CD4-positive, alpha-beta T cell treated with Interleukin-6 for 4 hours (primary cell): Measurements from ENCODE around the gene PPP1R14C.
A peak's percentile ranks its signal among the peaks of the same experiment; 100 is the strongest.
"Not testable (repeated sequence)": the region's sequence is repeated elsewhere in the genome, so short reads cannot be mapped to it uniquely, and the experiment has no call there.

Experiments used
- DNase-seq: peaks from one replicate; pipeline ENCODE4 v3.0.0-alpha.2; 2020; ENCODE audit warnings: mixed read lengths

PPP1R14C gene, protein sequence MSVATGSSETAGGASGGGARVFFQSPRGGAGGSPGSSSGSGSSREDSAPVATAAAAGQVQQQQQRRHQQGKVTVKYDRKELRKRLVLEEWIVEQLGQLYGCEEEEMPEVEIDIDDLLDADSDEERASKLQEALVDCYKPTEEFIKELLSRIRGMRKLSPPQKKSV

DNA sequence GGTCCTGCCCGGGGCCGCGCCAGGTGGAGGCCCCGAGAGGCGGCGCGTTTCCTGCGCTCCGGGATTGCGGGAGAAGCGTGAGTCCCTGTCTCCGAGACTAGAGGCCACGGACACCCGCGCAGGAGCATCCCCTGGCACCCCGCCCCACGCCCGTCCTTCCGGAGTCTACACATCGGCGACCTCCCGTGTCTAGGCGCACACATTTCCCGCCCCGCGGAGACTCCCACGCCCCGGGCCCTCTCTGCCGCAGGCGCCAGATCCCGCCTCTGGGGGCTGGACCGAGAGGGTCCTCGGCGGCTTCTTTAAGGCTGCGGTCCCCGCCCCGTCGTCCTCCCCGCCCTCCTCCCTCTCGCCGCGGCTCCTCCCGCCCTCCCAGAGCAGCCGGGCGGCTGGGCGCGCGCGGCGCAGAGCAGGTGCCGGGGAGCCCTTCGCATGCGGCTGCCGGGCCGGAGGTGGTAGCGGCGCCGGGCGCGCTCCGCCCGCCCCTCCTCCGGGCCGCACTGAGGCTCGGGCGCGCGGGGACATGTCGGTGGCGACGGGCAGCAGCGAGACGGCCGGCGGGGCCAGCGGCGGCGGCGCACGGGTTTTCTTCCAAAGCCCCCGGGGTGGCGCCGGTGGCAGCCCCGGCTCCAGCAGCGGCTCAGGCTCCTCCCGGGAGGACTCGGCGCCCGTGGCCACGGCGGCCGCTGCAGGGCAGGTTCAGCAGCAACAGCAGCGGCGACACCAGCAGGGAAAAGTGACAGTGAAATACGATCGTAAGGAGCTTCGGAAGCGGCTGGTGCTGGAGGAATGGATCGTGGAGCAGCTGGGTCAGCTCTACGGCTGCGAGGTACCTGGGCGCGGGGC, at the start of gene PPP1R14C:
Gene PPP1R14C (plus strand): TSS at position 375 of the 846 bp plus-strand sequence. CDS start 149 bp downstream, at position 524.
- peak; percentile 2 for DNase-seq

DNA sequence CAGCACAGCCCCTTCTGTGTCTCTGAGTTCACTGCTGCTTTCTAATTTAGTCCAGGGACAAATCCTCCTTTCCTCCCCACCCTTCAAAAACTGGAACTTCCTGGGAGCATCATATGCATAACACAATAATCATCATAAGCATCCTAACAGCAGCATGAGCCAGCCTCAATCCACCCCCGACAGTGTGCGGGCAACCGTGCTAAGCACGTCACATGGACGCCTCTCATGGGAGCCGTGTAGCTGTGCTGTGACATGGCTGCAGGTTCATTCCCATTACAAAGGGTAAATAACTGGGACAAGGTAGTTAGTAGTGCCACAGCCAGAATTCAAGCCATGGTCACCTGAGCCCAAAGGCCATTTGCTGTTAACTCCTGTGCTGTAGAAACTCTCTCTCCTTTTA, 49.4 kb upstream of the PPP1R14C start:
- DNase-seq, result no peak

DNA sequence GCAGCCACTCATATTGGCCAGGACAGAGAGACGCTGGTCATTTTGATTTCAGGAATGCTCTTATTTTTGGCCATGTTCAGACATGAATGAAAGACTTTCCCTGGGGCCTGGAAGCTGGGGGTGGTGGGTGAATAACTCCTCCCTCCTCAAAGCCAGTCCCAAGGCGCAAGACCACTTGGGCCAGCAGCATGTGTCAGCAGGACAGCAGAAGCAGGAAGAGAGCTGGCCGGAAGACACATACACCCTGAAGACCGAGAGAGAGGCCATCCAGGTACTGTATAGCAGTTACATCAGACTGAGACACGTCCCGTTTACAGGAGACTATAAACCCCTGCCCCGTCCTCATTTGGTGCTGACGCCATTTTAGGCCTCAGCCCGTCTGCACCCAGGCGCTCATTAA, 44.7 kb upstream of the PPP1R14C start:
- DNase-seq, result no peak

DNA sequence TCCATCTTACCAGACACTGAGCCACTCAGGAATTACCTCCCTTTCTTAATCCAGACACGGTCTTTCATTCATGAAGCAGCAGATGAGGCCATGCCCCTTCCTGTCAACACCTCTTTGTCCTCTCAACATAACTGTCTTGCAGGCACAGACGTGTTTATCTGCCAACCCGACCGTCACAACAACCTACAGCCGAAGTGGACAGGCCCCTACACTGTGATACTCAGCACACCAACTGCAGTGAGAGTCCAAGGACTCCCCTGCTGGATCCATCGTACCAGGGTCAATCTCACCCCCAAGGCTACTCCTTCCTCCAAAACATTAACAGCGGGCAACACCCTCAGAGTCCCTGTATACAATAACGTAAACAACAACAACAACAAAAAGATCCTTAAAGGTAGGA, 43.3 kb upstream of the PPP1R14C start:
- no peak for DNase-seq

DNA sequence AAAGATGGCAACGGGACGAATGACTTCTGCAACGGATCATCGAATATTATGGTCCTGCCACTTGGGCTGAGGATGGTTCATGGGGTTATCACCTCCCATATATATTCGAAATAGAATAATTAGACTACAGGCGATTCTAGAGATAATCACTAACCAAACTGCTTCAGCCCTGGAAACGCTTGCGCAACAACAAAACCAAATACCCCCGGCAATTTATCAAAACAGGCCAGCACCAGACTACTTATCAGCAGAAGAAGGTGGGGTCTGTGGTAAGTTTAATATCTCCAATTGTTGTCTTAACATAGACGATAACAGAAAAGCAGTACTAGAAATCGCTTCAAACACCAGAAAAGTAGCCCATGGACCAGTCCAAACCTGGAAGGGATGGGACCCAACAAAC, 42.9 kb upstream of the PPP1R14C start:
- DNase-seq, result no peak

DNA sequence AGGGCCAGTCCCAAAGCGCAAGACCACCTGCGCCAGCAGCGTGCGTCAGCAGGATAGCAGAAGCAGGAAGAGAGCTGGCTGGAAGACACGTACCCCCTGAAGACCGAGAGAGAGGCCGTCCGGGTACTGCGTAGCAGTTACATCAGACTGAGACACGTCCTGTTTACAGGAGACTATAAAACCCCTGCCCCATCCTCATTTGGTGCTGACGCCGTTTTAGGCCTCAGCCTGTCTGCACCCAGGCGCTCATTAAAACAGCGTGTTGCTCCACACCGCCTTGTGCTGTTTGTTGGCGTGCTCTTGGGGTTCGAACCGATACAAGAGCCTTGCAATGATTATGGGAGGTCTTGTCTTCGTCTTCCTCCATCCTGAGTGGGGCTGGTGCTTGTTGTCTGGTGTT, 42.1 kb upstream of the PPP1R14C start:
- no peak for DNase-seq

DNA sequence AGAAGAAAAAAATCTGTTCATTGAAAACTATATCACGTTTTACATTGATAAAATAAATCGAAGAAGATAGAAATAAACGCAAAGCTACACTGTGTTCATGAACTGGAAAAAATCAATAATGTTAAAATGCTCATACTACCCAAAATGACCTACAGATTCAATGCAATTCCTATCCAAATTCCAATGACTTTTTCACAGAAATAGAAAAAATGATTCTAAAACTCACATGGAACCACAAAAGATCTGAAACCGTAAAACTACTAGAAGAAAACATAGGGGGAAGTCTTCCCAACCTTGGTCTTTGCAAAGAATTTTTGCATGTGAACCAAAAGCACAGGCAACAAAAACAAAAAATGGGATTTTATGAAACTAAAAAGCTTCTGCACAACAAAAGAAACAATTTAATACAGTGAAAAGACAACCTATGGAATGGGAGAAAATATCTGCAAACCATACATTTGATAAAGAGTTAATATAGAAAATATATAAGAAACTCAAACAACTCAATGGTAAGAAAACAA, 40.0 kb upstream of the PPP1R14C start:
- DNase-seq, result no peak

DNA sequence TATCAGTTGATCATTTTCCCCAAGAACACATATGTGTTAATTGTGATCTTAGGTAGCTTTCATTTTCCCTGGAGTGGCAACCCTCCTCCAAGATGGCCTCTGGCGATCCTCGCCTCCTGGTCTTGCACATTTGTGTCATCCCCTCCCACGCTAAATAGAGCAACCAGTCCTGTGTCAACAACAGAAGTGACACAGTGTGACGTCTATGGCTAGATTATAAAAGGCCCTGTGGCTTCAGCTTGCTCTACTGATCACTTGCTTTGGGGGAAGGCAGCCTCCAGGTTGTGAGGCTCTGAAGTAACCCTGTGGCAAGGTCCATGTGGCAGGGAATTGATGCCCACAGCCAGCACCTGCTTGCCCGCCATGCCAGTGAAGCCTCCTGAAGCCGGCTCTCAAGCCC, 30.6 kb upstream of the PPP1R14C start:
- no peak for DNase-seq

DNA sequence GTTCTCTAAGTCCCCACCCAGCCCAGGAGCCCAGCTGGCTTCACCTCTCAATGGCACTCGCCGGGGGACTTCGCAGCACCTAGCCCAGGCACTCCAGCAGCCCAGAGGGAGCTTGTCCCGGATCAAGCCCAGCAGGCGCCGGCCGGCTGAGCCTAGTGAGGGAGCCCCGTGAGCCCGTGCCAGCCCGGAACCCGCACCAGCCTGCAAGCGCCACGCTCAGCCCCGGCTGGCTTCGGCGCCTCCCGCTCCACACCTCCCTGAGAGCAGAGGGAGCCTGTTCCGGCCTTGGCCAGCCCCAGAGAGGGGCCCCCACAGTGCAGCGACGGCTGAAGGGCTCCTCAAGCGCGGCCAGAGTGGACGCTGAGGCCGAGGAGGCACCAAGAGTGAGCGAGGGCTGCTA, 27.1 kb upstream of the PPP1R14C start:
- no peak for DNase-seq

DNA sequence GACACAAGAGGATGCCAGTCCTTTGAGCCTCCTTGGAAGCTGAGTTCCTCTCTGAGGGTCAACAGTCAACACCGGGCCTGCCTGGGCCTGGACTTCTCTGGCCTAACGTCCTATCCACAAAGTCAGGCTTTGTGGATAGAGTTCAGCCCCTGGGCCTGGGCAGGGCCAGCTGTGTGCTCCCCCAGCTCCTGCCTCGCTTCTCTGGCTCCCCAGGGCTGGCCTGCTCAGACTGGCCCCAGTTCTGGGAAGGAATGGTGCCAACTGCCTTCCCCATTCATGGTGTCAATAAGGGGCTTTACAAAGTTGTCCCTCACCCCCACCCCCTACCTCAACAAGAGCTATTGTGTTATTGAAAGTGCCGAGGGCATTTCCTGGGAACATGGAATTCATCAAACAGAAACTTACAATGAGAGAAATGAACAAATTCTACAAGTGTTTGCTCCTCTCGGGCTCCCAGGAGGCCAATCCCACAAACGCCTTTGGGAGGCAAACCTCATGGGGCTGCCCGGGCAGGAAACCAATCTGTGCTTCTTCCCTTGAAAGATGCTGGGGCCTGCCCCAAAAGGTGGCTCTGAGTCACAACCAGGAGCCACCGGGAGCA, 26.5 kb upstream of the PPP1R14C start:
- no peak for DNase-seq

DNA sequence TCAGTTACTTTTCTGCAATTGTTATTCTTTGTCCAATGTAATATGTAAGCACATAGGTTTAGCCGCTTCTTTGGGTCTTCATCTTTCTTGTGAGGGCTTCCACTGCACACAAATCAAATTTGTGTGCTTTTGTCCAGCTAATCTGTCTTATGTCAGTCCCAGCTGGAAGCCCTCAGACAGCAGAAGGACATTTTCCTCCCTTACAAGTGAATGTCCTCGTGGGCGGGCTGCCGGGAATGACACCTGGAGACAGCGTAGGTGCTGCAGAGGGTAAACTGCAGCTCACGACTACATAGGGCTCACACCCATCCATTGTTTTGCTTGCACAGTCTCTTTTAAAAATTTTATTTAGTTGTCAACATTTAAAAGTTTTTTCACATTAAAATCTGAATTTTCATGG, 24.6 kb upstream of the PPP1R14C start:
- DNase-seq, result no peak

DNA sequence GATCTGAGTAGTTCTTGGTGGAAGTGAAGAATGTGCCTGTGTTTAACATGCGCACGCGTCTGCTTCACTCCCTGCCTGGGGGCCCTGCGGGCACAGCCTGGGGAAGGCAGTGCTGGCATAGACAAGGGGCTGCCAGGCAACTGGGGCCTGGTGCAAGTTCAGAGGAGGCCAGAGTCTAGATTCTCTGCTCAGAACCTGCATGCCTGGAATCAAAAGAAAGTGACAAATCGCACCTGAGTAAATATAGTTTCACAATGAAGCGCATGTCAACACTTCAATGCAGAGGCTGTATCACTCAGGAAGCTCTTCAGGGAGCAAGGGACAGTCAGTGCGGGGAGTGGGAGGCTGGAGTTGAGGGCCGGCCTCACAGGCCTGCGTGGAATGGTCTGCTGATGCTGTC, 24.2 kb upstream of the PPP1R14C start:
- DNase-seq, result no peak

DNA sequence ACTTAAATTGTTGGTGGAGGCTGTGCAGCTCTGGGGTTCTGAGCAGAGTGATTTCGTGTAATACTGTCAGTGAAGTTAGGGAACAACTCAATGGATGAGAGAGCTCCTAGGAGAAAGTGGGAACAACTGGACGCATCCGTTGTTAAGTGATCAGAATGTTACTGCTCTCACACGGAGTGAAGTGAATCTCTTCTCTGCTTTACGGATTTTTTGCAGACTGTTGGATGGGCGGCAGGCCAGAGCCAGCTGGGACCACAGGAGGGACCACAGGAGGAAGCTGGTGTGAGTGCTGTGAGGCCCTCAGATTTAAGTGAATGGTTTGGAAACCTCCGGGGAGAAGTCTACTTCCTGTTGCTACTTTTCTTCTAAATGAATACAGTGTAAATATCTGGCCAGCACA, 23.7 kb upstream of the PPP1R14C start:
- no peak for DNase-seq

DNA sequence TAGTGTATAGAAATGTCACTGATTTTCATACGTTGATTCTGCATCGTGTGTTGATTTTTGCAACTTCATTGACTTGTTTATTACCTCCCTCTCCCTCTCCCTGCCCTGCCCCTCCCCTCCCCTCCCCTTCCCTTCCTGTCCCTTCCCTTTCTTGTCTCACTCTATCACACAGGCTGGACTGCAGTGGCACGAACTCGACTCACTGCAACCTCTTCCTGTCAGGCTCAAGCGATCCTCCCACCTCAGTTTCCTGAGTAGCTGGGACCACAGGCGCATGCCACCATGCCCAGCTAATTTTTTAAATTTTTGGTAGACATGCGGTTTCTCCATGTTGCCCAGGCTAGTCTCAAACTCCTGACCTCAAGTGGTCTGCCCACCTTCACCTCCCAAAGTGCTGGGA, 19.2 kb upstream of the PPP1R14C start:
- no peak for DNase-seq

DNA sequence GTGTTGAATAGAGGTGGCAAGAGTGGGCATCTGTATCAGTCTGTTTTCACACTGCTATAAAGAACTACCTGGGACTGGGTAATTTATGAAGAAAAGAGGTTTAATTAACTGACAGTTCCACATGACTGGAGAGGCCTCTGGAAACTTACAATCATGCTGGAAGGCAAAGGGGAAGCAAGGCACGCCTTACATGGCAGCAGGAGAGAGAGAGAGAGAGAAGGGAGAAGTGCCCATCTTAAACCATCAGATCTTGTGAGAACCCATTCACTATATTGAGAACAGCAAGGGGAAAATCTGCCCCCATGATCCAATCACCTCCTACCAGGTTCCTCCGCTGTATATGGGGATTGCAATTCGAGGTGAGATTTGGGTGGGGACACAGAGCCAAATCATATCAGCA, 18.6 kb upstream of the PPP1R14C start:
- no peak for DNase-seq

DNA sequence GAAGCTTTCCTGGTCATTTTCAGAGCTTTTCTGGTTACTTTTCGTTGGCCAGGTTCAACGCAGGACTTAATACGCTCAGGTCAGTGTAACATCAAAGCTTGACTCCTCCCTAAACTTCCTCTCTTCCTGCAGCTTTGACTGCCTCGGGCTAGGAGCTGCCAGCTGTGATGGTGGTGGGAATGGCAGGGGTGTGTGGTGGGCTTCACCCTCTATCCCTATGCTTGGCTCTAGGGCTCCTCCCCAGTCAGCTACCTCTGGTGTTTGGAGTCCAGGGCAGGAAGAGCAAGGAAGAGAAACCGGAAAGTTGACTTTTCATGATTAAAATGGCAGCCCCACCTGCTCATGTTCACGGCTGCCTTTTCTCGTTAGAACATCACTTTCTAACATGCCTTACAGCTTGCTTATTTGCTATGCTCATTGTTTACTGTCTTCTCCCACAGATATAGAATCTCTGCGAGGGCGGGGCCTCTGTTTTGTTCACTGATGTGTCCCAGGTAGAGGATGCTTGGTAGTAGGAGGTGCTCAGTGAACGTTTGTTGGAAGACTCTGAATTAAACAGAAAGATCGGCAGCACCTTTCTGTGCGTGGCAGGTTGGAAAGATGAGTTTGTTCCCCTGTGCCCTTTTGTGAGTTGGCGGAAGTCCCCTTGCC, 16.1 kb upstream of the PPP1R14C start:
- DNase-seq, result no peak

DNA sequence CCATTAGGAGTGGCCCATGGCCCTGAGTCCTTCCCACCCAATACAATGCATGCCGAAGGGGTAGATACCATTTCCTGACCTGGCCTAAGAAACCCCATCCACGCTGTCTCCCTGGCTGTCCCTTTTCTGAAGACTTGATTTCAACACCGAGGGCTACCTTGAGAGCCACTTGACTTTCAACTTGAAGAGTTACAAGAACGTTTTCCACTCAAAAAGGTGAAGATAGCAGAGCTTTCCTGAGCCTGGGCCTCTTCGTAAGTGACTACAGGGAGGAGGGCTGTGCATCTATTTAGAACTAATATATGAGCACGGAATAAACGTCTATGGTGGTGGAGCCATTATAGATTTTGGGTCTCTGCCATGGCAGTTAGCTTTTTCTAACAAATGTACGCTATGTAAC, 14.4 kb upstream of the PPP1R14C start:
- DNase-seq, result no peak

DNA sequence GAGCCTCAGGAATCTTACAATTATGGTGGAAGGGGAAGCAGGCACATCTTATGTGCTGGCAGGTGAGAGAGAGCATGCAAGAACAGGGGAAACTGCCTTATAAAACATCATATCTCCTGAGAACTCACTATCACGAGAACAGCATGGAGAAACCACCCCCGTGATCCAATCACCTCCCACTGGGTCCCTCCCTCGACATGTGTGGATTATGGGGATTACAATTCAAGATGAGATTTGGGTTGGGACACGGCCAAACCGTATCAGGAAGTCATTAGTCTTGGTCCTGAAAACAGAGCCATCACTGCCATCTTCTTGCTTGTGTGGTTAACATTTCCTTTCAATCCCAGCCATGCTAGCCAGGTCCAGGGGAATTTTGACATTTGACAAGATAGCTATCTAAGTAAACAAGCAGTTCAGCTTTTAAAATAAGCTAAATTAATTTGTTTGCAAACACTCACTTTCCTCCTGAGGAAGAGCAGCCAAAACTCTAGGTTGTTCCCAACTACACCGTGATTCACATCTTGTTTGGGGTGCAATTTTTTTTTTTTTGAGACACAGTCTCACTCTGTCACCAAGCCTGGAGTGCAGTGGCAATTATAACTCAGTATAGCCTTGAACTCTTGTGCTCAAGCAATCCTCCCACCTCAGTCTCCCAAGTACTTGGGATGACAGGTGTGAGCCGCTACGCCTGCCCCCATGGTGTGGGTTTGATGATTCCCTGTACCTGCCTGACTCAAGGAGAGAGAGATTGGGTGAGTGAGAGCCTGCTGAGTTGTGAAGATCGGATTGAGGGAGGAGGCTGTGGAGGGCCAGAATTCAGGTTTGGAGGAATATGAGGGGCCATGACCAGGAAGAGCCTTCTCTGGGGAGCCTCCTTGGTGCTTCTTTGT, 13.0 kb upstream of the PPP1R14C start:
- DNase-seq, result no peak

DNA sequence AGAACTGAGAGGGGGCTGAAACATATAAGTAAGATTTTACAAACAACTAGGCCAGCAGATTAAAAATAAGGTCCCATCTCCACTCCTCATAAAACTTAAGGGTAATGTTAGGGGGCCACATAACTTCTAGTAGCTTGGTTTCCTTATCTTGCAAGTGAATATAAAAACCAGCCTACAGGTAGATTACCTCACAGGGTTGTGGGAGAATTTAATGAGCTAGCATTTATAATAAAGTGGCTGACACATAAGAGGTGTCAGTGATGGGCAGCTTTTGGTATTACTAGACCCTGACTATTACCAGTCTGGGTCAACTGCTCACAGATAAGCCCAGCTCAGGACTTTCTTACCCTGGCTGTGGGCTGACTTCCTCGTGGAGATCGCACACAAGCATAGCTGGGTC, 9.2 kb upstream of the PPP1R14C start:
- no peak for DNase-seq

DNA sequence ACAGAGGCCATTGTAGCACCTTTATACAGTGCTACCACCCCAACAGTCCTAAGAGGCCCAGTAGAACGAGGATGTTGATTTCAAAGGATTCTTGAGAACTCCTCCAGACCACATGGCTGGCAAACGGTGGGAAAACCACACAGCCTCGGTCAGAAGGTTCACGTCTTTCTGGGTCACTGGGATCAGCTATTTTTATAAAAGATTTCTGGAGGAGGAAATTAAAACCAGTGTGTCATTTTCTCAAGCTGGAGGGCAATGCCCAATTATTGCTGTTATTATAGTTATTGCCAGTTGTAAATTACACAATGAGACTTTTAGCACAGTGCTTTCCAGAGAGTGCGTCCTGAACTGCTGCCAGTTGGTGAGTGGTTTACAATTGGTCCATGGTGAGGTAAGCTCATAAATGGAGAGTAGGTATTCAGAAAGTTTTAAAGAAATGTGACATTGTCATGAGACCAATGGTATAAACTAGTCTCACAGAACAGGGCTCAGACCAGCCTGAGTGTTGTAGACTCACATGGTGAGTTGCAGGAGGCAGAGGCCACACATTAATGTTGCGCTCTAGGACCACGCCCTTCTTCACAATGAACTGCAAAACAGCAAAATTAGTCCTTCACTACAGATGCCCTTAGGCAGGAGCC, 8.4 kb upstream of the PPP1R14C start:
- DNase-seq, result no peak

DNA sequence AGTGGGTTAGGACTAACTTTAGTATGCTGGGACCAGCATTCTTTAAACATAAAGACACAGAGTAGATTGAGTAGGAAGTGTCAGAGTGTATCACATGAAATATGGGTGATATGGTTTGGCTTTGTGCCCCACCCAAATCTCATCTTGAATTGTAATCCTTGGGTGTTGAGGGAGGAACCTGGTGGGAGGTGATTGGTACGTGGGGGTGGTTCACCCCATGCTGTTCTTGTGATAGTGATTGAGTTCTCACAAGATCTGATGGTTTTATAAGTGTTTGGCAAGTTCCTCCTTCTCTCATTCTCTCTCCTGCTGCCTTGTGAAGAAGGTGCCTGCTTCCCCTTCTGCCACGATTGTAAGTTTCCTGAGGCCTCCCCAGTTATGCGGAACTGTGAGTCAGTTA, 5.1 kb upstream of the PPP1R14C start:
- DNase-seq, result not testable (repeated sequence)

DNA sequence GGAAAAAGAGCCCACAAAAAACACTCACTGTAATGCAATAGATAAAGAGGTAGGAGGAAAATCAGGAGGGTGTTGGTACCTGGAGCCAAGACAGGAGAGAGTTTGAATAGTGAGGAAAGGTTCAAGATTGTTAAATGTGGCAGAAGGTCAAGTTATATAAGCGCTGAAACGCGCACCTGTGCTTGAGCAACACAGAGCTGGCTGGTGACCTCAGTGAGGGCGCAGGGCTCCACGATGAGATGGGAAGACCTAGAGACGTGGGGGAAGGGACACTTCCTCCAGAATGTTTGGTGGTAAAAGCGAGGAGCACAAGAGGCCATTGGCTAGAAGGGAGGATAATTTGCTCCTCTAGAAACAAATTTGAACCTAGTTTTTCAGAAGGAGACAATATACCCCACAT, 4.2 kb upstream of the PPP1R14C start:
- DNase-seq, result no peak
